Measurements from ENCODE around the gene VPS26B. TPM values are rescaled to one million over a fixed set of nuclear protein-coding genes. Genes with fewer than 3 reads are reported as not detected.

VPS26B gene
- total RNA-seq, 2 donors from 2014 or later = 32.5 to 33.6 TPM

DNA sequence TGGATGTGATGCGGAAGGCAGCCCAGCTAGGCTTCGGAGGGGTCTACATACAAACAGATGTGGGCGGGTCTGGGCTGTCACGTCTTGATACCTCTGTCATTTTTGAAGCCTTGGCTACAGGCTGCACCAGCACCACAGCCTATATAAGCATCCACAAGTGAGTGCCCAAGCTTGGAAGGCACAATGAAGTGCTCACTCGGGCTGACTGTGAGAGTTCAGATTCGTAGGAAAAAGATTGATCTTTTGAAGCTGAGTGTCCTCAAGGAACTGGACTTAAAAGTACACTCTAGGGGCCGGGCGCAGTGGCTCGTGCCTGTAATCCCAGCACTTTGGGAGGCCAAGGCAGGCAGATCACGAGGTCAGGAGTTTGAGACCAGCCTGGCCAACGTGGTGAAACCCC, 32.6 kb downstream of the VPS26B start:
- Histone ChIP-seq H3K4me3 (ENCODE audit: low read length) (no peak overlapping the region), H3K27ac (ENCODE audit: low read depth, low read length) (no peak overlapping the region), H3K9ac (ENCODE audit: extremely low read depth, low read length, poor library complexity, severe bottlenecking) (no peak overlapping the region), H3K36me3 (ENCODE audit: control insufficient read depth, insufficient read depth, low read length) (peaks cover 35% of the 10 kb centered on the region), H3K27me3 (ENCODE audit: control insufficient read depth, insufficient read depth, low read length, poor library complexity, severe bottlenecking) (no peaks in the 10 kb centered on the region), H3K4me1 (ENCODE audit: control insufficient read depth, insufficient read depth, low read length) (no peaks in the 10 kb centered on the region), H3K9me3 (ENCODE audit: control insufficient read depth, low read length) (no peaks in the 10 kb centered on the region)
- H3K9me3 Mint-ChIP-seq = no peaks in the 10 kb centered on the region
- no peak overlapping the region for H3K4me3 Mint-ChIP-seq
- TF ChIP-seq CTCF (conservative IDR thresholded peaks at IDR 0.05) = no peak
- H3K36me3 Mint-ChIP-seq (ENCODE audit: low read depth) = peaks cover 41% of the 10 kb centered on the region
- H3K27me3 Mint-ChIP-seq (ENCODE audit: insufficient read depth) = no peaks in the 10 kb centered on the region
- H3K27ac Mint-ChIP-seq = no peak overlapping the region
- DNase-seq = no peak
- WGBS, 2 experiments (ENCODE audit: insufficient coverage in 1 of 2, insufficient read length in 1 of 2) = 94 to 95% methylated on average over 11 of the region's 11 CpGs
- H3K4me1 Mint-ChIP-seq = peaks cover 14% of the 10 kb centered on the region

DNA sequence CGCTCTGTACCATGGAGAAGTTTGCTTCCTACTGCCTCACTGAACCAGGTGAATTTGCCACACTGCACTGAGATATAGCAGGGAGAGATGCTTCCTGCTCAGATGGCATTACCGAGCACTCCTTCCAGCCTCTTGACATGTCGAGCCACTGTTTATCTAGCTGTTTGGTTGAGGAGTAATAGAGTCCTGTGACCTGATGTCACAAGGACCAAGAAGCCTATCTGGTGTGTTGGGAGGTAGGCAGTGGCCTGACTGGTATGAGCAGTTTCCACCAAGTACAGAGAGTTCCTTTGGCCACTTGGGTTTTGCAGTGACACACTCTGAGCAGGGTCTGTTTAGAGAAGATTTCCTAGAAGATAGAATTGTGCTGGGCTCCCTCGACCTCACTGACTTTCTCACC, 34.1 kb downstream of the VPS26B start:
- Mint-ChIP-seq H3K27me3 (ENCODE audit: insufficient read depth) (no peaks in the 10 kb centered on the region), H3K4me3 (no peak overlapping the region), H3K27ac (no peak overlapping the region), H3K9me3 (no peaks in the 10 kb centered on the region), H3K4me1 (peaks cover 9% of the 10 kb centered on the region), H3K36me3 (ENCODE audit: low read depth) (peaks cover 54% of the 10 kb centered on the region)
- Histone ChIP-seq H3K27ac (ENCODE audit: low read depth, low read length) (no peak overlapping the region), H3K9me3 (ENCODE audit: control insufficient read depth, low read length) (no peaks in the 10 kb centered on the region), H3K4me3 (ENCODE audit: low read length) (no peak overlapping the region), H3K4me1 (ENCODE audit: control insufficient read depth, insufficient read depth, low read length) (no peaks in the 10 kb centered on the region), H3K9ac (ENCODE audit: extremely low read depth, low read length, poor library complexity, severe bottlenecking) (no peak overlapping the region), H3K36me3 (ENCODE audit: control insufficient read depth, insufficient read depth, low read length) (peaks cover 50% of the 10 kb centered on the region), H3K27me3 (ENCODE audit: control insufficient read depth, insufficient read depth, low read length, poor library complexity, severe bottlenecking) (no peaks in the 10 kb centered on the region)
- no peak for DNase-seq
- WGBS, 2 experiments (ENCODE audit: insufficient coverage in 1 of 2, insufficient read length in 1 of 2) = 91 to 93% methylated on average over 4 of the region's 4 CpGs
- no peak for TF ChIP-seq CTCF (conservative IDR thresholded peaks at IDR 0.05)

DNA sequence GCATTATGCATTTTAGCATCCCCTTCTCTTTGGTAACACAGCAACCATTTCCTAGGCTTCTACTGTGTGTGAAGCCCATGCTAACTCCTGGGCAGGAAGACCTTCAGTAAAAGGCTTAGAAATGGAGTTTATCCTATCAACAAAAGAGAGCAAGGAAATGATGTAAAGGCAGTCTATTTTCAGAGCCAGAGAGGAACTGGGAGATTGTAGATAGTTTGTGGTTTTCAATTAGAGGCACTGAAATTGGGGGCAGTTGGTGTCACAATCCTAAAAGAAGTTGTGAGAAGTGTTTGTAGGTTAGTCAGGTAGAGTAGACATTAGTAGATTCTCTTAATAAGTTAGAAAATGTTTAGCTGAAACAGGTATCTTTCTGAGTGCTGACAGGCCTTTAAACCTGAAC, 36.0 kb downstream of the VPS26B start:
- Mint-ChIP-seq H3K4me1 (no peaks in the 10 kb centered on the region), H3K4me3 (no peak overlapping the region), H3K27me3 (ENCODE audit: insufficient read depth) (no peaks in the 10 kb centered on the region), H3K27ac (no peak overlapping the region), H3K9me3 (no peaks in the 10 kb centered on the region), H3K36me3 (ENCODE audit: low read depth) (peaks cover 57% of the 10 kb centered on the region)
- DNase-seq = no peak
- no peak overlapping the region for H3K4me3 ChIP-seq (ENCODE audit: low read length)
- H3K27me3 ChIP-seq (ENCODE audit: control insufficient read depth, insufficient read depth, low read length, poor library complexity, severe bottlenecking) = no peaks in the 10 kb centered on the region
- no peak overlapping the region for H3K9ac ChIP-seq (ENCODE audit: extremely low read depth, low read length, poor library complexity, severe bottlenecking)
- no peak overlapping the region for H3K27ac ChIP-seq (ENCODE audit: low read depth, low read length)
- no peak for TF ChIP-seq CTCF (conservative IDR thresholded peaks at IDR 0.05)
- peaks cover 56% of the 10 kb centered on the region for H3K36me3 ChIP-seq (ENCODE audit: control insufficient read depth, insufficient read depth, low read length)
- no peaks in the 10 kb centered on the region for H3K4me1 ChIP-seq (ENCODE audit: control insufficient read depth, insufficient read depth, low read length)
- no peaks in the 10 kb centered on the region for H3K9me3 ChIP-seq (ENCODE audit: control insufficient read depth, low read length)

All from endodermal cell (in vitro differentiated cells).